HFFc6 (cell line): ENCODE data around the gene GNAO1. TPM values are rescaled to one million over a fixed set of nuclear protein-coding genes. Genes with fewer than 3 reads are reported as not detected.

Source experiments
- DNase-seq: peaks from one replicate; pipeline ENCODE4 v3.0.0-alpha.2; 2018
- H3K27ac Mint-ChIP-seq: 2 replicates; pipeline ENCODE4 v1.8.0; 2020; ENCODE audit warnings: mild to moderate bottlenecking, mixed read lengths
- H3K27me3 Mint-ChIP-seq: 2 replicates; pipeline ENCODE4 v1.8.0; 2021; ENCODE audit warnings: mild to moderate bottlenecking, moderate library complexity, mixed read lengths; ENCODE audit not compliant: insufficient read depth
- H3K36me3 Mint-ChIP-seq: 2 replicates; pipeline ENCODE4 v1.8.0; 2021; ENCODE audit warnings: low read depth, mixed read lengths
- H3K4me1 Mint-ChIP-seq: 2 replicates; pipeline ENCODE4 v1.8.0; 2020; ENCODE audit warnings: low read depth, mixed read lengths
- H3K4me3 Mint-ChIP-seq: 2 replicates; pipeline ENCODE4 v1.8.0; 2020; ENCODE audit warnings: mild to moderate bottlenecking, moderate library complexity, mixed read lengths
- H3K9me3 Mint-ChIP-seq: 2 replicates; pipeline ENCODE4 v1.8.0; 2020; ENCODE audit warnings: mild to moderate bottlenecking, mixed read lengths
- total RNA-seq, 6 experiments: library from RNA; stranded (reverse); fragmentation: NEBNext Ultra II Directional; extraction: Animal tissue kit (Norgen Biotek cat#: 25700); gene quantifications; 2 replicates in 1 of 6; 3 replicates in 5 of 6; pipeline ENCODE4 v1.2.3, GENCODE V29; 2021
- TF ChIP-seq, protein P1 (sequence below): fragments of 200-600 bp; sonication (generic); IDR thresholded peaks from 2 replicates; pipeline ENCODE4 v1.5.0; 2021; ENCODE audit warnings: antibody characterized with exemption, mild to moderate bottlenecking

Gene GNAO1
- total RNA-seq, 6 experiments from 2014 or later, result 0.07 to 0.48 (median 0.37) TPM; not detected in 1

DNA sequence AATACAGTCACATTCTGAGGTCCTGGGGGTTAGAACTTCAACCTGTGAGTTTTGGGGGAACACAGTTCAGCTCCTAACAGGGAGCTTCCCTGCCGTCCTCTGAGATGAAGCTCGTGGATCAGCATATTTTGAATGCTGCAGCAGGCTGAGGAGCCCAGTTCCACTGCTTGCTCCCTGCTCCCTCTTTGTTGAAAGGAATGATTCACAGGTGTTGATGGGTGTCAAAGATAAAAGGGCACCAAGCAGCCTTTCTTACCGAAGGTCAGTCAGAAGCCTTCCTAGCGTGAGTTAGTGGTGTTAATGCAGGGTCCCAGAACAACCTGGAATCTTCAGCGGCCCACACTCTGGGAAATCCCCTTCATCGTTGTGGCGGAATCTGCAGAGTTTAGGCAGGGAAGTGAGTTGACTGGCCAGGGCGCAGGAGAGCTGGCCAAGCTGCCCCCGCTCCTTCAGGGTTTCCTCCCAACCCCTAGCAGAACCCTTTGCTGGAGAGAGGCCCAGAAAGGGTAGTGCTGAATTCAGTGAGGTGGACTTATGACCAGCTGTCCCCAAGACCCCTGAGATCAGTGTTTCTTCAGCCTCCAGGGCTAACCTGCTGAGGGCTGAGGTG is 114.8 kb downstream of the GNAO1 start:
- DNase-seq, result no peak

DNA sequence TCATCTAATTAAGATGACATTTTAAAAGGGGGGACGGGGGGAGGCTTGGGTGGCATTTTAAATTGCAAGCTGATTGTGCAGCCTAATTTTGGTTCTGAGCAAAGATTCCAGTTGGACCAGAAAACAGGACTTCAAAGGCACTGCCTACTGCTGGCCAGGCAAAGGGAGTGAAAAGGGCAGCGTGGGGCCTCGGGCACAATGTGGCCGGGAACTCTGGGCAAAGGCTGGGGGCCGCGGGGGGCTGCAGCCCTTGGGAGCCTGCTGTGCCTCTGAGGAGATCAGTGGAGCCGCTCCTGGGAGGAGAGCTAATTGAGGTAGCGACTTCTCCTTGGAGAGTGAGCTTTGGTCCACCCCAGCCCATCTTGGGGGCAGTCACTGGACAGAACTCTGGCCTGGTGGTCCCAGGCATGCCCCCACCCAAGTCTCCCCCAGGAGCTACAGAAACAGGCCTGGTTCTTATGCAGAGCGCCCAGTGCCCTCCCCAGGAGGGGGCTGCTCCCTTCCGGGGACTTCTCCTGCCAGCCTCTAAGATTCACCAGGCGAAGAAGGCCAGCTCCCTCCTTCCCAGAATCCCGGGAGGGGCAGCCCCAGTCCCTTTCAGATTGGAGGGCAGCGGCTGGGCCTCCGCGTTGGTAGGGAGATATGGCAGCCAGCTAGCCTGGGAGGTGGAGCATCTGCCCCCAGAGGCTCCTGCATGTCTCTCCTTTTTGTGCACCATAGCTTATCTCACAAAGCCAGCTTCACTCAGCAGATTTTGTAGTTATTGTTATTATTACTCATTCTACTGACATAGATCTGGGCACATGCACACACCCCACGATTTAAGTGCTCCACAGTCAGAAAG is 115.6 kb downstream of the GNAO1 start:
- TF ChIP-seq, protein P1, sequence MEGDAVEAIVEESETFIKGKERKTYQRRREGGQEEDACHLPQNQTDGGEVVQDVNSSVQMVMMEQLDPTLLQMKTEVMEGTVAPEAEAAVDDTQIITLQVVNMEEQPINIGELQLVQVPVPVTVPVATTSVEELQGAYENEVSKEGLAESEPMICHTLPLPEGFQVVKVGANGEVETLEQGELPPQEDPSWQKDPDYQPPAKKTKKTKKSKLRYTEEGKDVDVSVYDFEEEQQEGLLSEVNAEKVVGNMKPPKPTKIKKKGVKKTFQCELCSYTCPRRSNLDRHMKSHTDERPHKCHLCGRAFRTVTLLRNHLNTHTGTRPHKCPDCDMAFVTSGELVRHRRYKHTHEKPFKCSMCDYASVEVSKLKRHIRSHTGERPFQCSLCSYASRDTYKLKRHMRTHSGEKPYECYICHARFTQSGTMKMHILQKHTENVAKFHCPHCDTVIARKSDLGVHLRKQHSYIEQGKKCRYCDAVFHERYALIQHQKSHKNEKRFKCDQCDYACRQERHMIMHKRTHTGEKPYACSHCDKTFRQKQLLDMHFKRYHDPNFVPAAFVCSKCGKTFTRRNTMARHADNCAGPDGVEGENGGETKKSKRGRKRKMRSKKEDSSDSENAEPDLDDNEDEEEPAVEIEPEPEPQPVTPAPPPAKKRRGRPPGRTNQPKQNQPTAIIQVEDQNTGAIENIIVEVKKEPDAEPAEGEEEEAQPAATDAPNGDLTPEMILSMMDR, result no peak
- no peak for DNase-seq
- Mint-ChIP-seq H3K9me3 (no peaks in the 10 kb centered on the region), H3K4me1 (no peaks in the 10 kb centered on the region), H3K27me3 (peaks cover 42% of the 10 kb centered on the region), H3K4me3 (no peak overlapping the region), H3K36me3 (no peaks in the 10 kb centered on the region), H3K27ac (no peak overlapping the region)

More for the DNA sequence above, 114.8 kb downstream of the GNAO1 start:
- TF ChIP-seq, protein P1, result no peak
- Mint-ChIP-seq H3K4me3 (no peak overlapping the region), H3K36me3 (no peaks in the 10 kb centered on the region), H3K9me3 (no peaks in the 10 kb centered on the region), H3K27me3 (peaks cover 47% of the 10 kb centered on the region), H3K4me1 (peaks cover 7% of the 10 kb centered on the region), H3K27ac (no peak overlapping the region)

DNA sequence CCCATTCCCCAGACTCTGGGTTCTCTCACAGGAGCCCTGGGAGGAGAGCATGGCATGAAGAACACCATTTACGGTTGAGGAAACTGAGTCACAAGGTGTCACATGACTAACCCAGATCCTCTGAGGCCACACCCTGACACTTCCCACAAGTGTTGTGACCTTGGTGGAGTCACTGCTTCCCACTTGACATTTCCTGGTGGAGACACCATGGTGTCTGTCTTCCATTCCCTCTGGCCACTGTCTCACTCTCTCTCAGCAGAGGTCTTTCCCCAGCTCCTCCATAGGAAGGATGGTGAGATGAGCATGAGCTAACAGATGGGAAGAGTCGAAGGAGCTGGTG is 116.2 kb downstream of the GNAO1 start:
- Mint-ChIP-seq H3K4me1 (no peaks in the 10 kb centered on the region), H3K9me3 (no peaks in the 10 kb centered on the region), H3K27ac (no peak overlapping the region), H3K4me3 (no peak overlapping the region), H3K36me3 (no peaks in the 10 kb centered on the region), H3K27me3 (peaks cover 42% of the 10 kb centered on the region)
- TF ChIP-seq, protein P1, result no peak
- DNase-seq, result no peak

DNA sequence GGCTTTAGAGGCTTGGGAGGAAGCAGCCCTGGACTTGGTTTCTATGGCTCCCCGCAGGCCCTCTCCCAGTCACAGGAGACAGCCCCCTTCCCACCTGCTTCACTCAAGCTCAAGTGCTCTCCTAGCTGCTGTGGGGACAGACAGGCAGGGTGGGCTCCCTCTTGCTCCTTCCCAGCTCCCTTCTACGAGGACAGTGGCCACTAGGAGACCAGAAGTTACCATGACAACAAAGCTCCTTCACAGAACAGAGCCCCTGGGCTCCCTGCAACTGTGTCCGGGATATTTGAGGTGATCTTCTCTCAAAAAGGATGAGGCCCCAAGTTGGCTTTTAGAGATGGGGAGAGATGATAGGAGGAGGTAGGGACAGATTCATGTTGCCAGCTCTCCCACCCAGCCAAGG is 117.7 kb downstream of the GNAO1 start:
- H3K4me1 Mint-ChIP-seq, result no peaks in the 10 kb centered on the region
- H3K9me3 Mint-ChIP-seq, result no peaks in the 10 kb centered on the region
- no peaks in the 10 kb centered on the region for H3K36me3 Mint-ChIP-seq
- peaks cover 41% of the 10 kb centered on the region for H3K27me3 Mint-ChIP-seq
- no peak for DNase-seq
- no peak overlapping the region for H3K4me3 Mint-ChIP-seq
- no peak overlapping the region for H3K27ac Mint-ChIP-seq
- TF ChIP-seq, protein P1, result no peak

DNA sequence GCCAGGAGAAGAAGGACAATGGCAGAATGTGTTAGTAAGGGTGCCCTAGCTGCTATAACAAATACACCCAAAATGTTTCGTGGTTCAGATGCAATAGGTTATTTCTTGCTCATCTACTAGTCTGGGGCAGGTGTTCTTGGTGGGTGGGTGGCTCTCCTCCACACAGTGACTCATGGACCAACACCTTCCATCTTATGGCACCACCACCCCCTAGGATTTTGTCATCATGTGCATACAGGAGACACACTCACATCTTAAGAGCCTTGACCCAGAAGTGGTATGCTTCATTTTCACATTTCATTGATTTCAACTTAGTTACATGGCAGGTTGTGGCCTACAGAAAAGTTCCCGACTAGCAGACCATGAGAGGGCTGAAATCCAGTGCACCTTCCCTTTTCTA is 119.4 kb downstream of the GNAO1 start:
- TF ChIP-seq, protein P1, result no peak
- Mint-ChIP-seq H3K27me3 (peaks cover 30% of the 10 kb centered on the region), H3K27ac (no peak overlapping the region), H3K36me3 (no peaks in the 10 kb centered on the region), H3K9me3 (no peaks in the 10 kb centered on the region), H3K4me1 (no peaks in the 10 kb centered on the region), H3K4me3 (no peak overlapping the region)
- DNase-seq, result no peak
